Fibroblast of lung (primary cell): ENCODE results near the gene PHRF1. TPM values are rescaled to one million over a fixed set of nuclear protein-coding genes. Genes with fewer than 3 reads are reported as not detected.

Experiments
- DNase-seq, 2 donors: peaks; one replicate each; pipeline versions ENCODE4 v3.0.0 to v3.0.0-alpha.2; 2010; ENCODE audit warnings: low read depth in 2 of 2
- H2AFZ ChIP-seq: 2 replicates; pipeline ENCODE4 v1.5.1; 2012; ENCODE audit warnings: low read length, control low read depth, inconsistent platforms
- H3K27ac ChIP-seq: 2 replicates; pipeline ENCODE4 v1.5.1; 2011; ENCODE audit warnings: low read length, control low read depth; ENCODE audit not compliant: insufficient read depth
- H3K27me3 ChIP-seq: 2 replicates; pipeline ENCODE4 v1.5.1; 2011; ENCODE audit warnings: mild to moderate bottlenecking, low read length; ENCODE audit not compliant: control insufficient read depth, insufficient read depth
- H3K36me3 ChIP-seq: 2 replicates; pipeline ENCODE4 v1.5.1; 2011; ENCODE audit warnings: low read length; ENCODE audit not compliant: control insufficient read depth, insufficient read depth
- H3K4me1 ChIP-seq: 2 replicates; pipeline ENCODE4 v1.5.1; 2011; ENCODE audit warnings: low read length; ENCODE audit not compliant: control insufficient read depth, insufficient read depth; ENCODE audit errors: extremely low read depth
- H3K4me2 ChIP-seq: 2 replicates; pipeline ENCODE4 v1.5.1; 2011; ENCODE audit warnings: low read length, control low read depth; ENCODE audit not compliant: insufficient read depth; ENCODE audit errors: extremely low read depth
- H3K4me3 ChIP-seq, 4 experiments: fragments of 200-600 bp in 1 of 4; sonication (generic) in 1 of 4; replicated peaks in 1 of 4; 2 replicates each; pipeline ENCODE4 v1.5.1; 2011 to 2016; ENCODE audit warnings: low read length in 4 of 4, low read depth in 3 of 4, mild to moderate bottlenecking in 3 of 4, control low read depth in 2 of 4, inconsistent platforms in 1 of 4, mixed read lengths in 1 of 4; ENCODE audit not compliant: insufficient read depth in 1 of 4; ENCODE audit errors: control extremely low read depth in 1 of 4
- H3K79me2 ChIP-seq: 2 replicates; pipeline ENCODE4 v1.5.1; 2012; ENCODE audit warnings: mild to moderate bottlenecking, low read length, inconsistent platforms; ENCODE audit not compliant: control insufficient read depth, insufficient read depth
- H3K9ac ChIP-seq: 2 replicates; pipeline ENCODE4 v1.5.1; 2011; ENCODE audit warnings: mild to moderate bottlenecking, low read length, control low read depth; ENCODE audit not compliant: insufficient read depth
- H3K9me3 ChIP-seq: 2 replicates; pipeline ENCODE4 v1.5.1; 2012; ENCODE audit warnings: low read depth, low read length; ENCODE audit not compliant: control insufficient read depth, insufficient read depth
- H4K20me1 ChIP-seq: 2 replicates; pipeline ENCODE4 v1.5.1; 2011; ENCODE audit warnings: low read length; ENCODE audit not compliant: control insufficient read depth, insufficient read depth; ENCODE audit errors: extremely low read depth
- EZH2 ChIP-seq: IDR thresholded peaks from 2 replicates; pipeline ENCODE4 v1.5.1; 2012; ENCODE audit warnings: low read length, control low read depth, mild to moderate bottlenecking; ENCODE audit errors: missing control alignments
- polyA plus RNA-seq, 2 donors: library from polyadenylated mRNA; depleted of rRNA in 1 of 2; stranded (reverse) in 1 of 2; unstranded in 1 of 2; fragments of >200 nt; gene quantifications; 2 replicates each; pipeline ENCODE4 v1.2.1, GENCODE V29; 2011 to 2012; ENCODE audit warnings: missing spikeins in 1 of 2
- total RNA-seq: library from RNA; depleted of rRNA; stranded (reverse); fragments of >200 nt; gene quantifications from 2 replicates; pipeline ENCODE4 v1.2.1, GENCODE V29; 2014
- TF ChIP-seq, protein P1 (sequence below), 2 donors: IDR thresholded peaks in 1 of 2; conservative IDR thresholded peaks in 1 of 2; 1 replicate in 1 of 2; 2 replicates in 1 of 2; pipeline ENCODE4 v1.5.1; 2011 to 2012; ENCODE audit warnings: low read length in 2 of 2, control low read depth in 1 of 2, inconsistent platforms in 1 of 2, low read depth in 1 of 2, mild to moderate bottlenecking in 1 of 2

Gene PHRF1
- total and polyA plus RNA-seq, 2 donors (not counting 1 experiment from before 2014, with no cell fraction given) = 5.9 to 16.8 TPM

DNA sequence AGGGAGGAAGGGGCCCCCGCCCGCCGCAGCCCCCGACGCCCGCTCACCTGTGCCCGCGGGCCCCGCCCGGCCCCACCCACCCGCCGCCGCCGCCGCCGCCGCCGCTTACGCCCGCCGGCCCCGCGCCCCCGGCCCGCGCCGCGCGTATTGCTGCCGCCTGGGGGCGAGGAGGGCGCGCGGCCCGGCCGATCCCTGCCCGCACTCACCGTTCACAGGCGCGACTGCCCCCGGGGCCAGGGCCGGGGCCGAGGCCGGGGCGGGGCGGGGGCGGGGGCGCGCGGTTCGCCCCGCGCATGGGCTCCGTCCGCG lies 41.1 kb upstream of the PHRF1 start:
- Histone ChIP-seq H2AFZ (no peak overlapping the region), H3K4me3 (peak overlapping the region in 2 of 4 experiments; percentile 78 to 85), H3K9ac (peak overlapping the region; percentile 69), H4K20me1 (no peaks in the 10 kb centered on the region), H3K4me1 (no peaks in the 10 kb centered on the region), H3K27me3 (no peaks in the 10 kb centered on the region), H3K9me3 (no peaks in the 10 kb centered on the region), H3K27ac (no peak overlapping the region), H3K79me2 (peaks cover 12% of the 10 kb centered on the region), H3K36me3 (peaks cover 14% of the 10 kb centered on the region), H3K4me2 (no peak overlapping the region)
- no peak for TF ChIP-seq EZH2
- TF ChIP-seq, protein P1, sequence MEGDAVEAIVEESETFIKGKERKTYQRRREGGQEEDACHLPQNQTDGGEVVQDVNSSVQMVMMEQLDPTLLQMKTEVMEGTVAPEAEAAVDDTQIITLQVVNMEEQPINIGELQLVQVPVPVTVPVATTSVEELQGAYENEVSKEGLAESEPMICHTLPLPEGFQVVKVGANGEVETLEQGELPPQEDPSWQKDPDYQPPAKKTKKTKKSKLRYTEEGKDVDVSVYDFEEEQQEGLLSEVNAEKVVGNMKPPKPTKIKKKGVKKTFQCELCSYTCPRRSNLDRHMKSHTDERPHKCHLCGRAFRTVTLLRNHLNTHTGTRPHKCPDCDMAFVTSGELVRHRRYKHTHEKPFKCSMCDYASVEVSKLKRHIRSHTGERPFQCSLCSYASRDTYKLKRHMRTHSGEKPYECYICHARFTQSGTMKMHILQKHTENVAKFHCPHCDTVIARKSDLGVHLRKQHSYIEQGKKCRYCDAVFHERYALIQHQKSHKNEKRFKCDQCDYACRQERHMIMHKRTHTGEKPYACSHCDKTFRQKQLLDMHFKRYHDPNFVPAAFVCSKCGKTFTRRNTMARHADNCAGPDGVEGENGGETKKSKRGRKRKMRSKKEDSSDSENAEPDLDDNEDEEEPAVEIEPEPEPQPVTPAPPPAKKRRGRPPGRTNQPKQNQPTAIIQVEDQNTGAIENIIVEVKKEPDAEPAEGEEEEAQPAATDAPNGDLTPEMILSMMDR (conservative IDR thresholded peaks at IDR 0.05 in 1 of 2, IDR thresholded peaks at IDR 0.05 in 1 of 2; ENCODE audit: low read depth in 1 of 2, low read length in 2 of 2) = no peak
- DNase-seq = no peak

DNA sequence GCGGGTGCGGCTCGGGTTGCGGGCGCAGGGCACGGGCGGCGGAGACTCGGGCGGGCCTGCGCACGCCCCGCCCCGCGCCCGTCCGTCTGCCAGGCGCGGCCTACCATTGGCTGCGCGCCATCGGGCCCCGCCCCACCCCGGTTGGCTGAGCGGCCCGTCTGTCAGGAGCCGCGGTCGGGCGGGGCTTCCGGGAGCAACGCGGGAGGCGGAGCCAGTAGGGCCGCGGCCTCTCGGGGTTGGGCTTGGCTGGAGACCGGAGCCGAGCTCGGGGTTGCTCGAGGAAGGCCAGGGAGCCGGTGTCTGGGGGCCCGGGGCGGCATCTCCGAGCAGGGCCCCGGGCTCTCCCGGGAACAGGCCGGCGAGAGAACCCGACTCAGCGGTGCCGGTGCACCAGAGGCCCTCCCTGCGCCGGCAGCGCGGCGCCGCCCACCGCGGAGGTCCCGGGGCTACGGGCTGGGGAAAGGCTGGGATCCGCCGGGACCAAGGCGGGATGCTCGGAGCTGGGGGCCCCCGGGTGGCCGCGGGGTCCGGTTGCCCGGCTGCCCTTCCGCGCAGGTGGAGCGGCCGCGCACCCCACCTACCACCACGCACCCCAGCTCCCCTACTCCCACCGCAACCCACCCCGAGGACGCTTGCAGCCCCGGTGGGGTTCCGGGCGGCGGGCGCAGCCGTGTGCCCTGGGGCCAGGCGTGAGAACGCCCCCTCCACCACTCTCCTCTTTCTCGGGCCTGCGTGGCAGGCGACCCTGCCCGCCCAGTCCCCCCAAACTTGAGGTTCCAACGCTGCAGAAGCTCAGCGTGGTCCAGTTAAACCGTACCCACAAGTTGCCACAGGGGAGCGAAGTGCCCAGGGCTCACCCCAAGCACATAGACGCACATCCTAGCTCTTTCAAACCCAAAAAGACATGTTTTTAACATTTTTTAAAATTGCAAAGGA lies 40.5 kb upstream of the PHRF1 start, which contains the start of gene HRAS:
HRAS (minus strand) TSS at position 58 of the 936 bp plus-strand sequence.
- Histone ChIP-seq H2AFZ (no peak within 1 kb of the TSS), H3K27me3 (no peaks in the 10 kb centered on the region), H3K27ac (peak within 1 kb of the TSS; percentile 61), H4K20me1 (no peaks in the 10 kb centered on the region), H3K9me3 (no peaks in the 10 kb centered on the region), H3K79me2 (peaks cover 12% of the 10 kb centered on the region), H3K4me2 (peak within 1 kb of the TSS; percentile 94), H3K9ac (peak within 1 kb of the TSS; percentile 84), H3K4me1 (no peaks in the 10 kb centered on the region), H3K4me3 (peak within 1 kb of the TSS; percentile 63 to 89 (median 82)), H3K36me3 (peaks cover 13% of the 10 kb centered on the region)
- peak; percentile 91 to 94 for DNase-seq
- TF ChIP-seq EZH2 = no peak
- TF ChIP-seq, protein P1 (conservative IDR thresholded peaks at IDR 0.05 in 1 of 2, IDR thresholded peaks at IDR 0.05 in 1 of 2; ENCODE audit: low read depth in 1 of 2, low read length in 2 of 2) = no peak

DNA sequence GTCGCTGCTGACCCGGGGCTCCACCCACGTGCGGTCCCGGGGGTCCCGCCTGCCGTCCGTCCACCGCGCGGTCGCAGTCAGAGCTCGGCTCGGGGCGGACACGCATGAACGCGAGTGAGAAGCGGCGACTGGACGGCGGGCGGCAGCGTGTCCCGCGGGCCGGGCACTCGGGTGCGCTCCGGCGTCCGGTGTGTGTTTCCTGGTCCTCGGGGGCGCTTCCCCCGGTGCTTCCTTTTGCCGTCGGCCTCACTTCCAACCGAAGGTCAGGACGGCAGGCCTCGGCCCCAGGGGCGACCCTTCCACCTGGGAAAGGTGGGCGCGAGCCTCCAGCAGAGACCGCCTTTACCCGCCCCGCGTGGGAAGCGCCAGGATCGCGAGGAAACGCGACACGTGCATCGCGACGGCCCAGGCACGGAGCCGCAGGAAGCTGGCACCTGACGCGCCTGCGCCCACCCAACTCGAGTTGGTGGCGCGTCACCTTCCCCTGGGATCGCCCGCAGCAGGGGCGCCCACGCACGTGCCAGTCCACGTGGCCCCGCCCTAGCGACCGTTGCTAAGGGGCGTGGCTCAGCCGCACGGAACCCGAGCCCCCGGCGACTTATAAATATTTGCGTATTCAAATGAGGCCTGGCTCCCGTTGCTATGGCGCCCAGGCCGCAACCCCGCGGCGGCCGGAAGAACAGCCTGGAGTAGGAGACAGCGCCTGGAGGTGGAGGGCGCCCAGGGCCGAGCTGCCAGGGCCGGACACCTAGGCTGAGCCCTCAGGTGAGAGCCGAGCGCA lies 39.2 kb upstream of the PHRF1 start, which contains the start of gene LRRC56:
LRRC56 (plus strand) TSS at position 687 of the 781 bp plus-strand sequence. CDS start 3,158 bp downstream, outside the sequence.
- peaks cover 12% of the 10 kb centered on the region for H3K36me3 ChIP-seq
- TF ChIP-seq, protein P1 (conservative IDR thresholded peaks at IDR 0.05 in 1 of 2, IDR thresholded peaks at IDR 0.05 in 1 of 2; ENCODE audit: low read depth in 1 of 2, low read length in 2 of 2) = no peak
- TF ChIP-seq EZH2 = no peak
- H3K79me2 ChIP-seq = peaks cover 12% of the 10 kb centered on the region
- H3K27me3 ChIP-seq = no peaks in the 10 kb centered on the region
- no peaks in the 10 kb centered on the region for H4K20me1 ChIP-seq
- DNase-seq = peak; percentile 73 to 83
- no peaks in the 10 kb centered on the region for H3K9me3 ChIP-seq
- H3K9ac ChIP-seq = peak within 1 kb of the TSS; percentile 46
- peak within 1 kb of the TSS; percentile 71 for H3K27ac ChIP-seq
- no peaks in the 10 kb centered on the region for H3K4me1 ChIP-seq
- peak within 1 kb of the TSS; percentile 24 to 49 (median 38) for H3K4me3 ChIP-seq
- peak within 1 kb of the TSS; percentile 26 for H2AFZ ChIP-seq
- peak within 1 kb of the TSS; percentile 81 for H3K4me2 ChIP-seq
